GM06990 (cell line): ENCODE measurements around the gene MFSD6.

Experiments
- DNase-seq: peaks from one replicate; pipeline ENCODE4 v3.0.0-alpha.2; 2011; ENCODE audit not compliant: insufficient read length; ENCODE audit errors: extremely low read depth
- H3K27me3 ChIP-seq: replicated peaks from 2 replicates; pipeline ENCODE4 v1.6.0; 2011; ENCODE audit warnings: low read length; ENCODE audit not compliant: control insufficient read depth, insufficient read depth
- H3K36me3 ChIP-seq: 2 replicates; pipeline ENCODE4 v1.5.1; 2011; ENCODE audit warnings: low read length; ENCODE audit not compliant: control insufficient read depth, insufficient read depth
- H3K4me3 ChIP-seq: replicated peaks from 2 replicates; pipeline ENCODE4 v1.5.1; 2011; ENCODE audit warnings: low read depth, mild to moderate bottlenecking, control low read depth, low read length
- TF ChIP-seq, protein P1 (sequence below): IDR thresholded peaks from 2 replicates; pipeline ENCODE4 v1.5.1; 2011; ENCODE audit warnings: low read length, control low read depth, mild to moderate bottlenecking, inconsistent platforms; ENCODE audit not compliant: insufficient read depth, poor library complexity, severe bottlenecking

MFSD6 gene

GRCh38 chr2:190444976-190445375 is 36.8 kb downstream of the MFSD6 start:
- TF ChIP-seq, protein P1, sequence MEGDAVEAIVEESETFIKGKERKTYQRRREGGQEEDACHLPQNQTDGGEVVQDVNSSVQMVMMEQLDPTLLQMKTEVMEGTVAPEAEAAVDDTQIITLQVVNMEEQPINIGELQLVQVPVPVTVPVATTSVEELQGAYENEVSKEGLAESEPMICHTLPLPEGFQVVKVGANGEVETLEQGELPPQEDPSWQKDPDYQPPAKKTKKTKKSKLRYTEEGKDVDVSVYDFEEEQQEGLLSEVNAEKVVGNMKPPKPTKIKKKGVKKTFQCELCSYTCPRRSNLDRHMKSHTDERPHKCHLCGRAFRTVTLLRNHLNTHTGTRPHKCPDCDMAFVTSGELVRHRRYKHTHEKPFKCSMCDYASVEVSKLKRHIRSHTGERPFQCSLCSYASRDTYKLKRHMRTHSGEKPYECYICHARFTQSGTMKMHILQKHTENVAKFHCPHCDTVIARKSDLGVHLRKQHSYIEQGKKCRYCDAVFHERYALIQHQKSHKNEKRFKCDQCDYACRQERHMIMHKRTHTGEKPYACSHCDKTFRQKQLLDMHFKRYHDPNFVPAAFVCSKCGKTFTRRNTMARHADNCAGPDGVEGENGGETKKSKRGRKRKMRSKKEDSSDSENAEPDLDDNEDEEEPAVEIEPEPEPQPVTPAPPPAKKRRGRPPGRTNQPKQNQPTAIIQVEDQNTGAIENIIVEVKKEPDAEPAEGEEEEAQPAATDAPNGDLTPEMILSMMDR = no peak
- no peak for DNase-seq
- H3K27me3 ChIP-seq = no peaks in the 10 kb centered on the region

GRCh38 chr2:190446193-190446592 is 38.0 kb downstream of the MFSD6 start:
- Histone ChIP-seq H3K4me3 (no peak overlapping the region), H3K27me3 (no peaks in the 10 kb centered on the region), H3K36me3 (no peaks in the 10 kb centered on the region)
- DNase-seq = no peak
- TF ChIP-seq, protein P1 = no peak

More at GRCh38 chr2:190444976-190445375, 36.8 kb downstream of the MFSD6 start:
- Histone ChIP-seq H3K4me3 (no peak overlapping the region), H3K36me3 (no peaks in the 10 kb centered on the region)

GRCh38 chr2:190446750-190447516 is 38.8 kb downstream of the MFSD6 start:
- TF ChIP-seq, protein P1 = no peak
- DNase-seq = no peak
- Histone ChIP-seq H3K36me3 (no peaks in the 10 kb centered on the region), H3K27me3 (no peaks in the 10 kb centered on the region), H3K4me3 (no peak overlapping the region)

- TF ChIP-seq, protein P1 = no peak
- Histone ChIP-seq H3K4me3 (no peak overlapping the region), H3K36me3 (no peaks in the 10 kb centered on the region), H3K27me3 (no peaks in the 10 kb centered on the region)
- no peak for DNase-seq
Observed at GRCh38 chr2:190447766-190448165, 39.6 kb downstream of the MFSD6 start.

DNA sequence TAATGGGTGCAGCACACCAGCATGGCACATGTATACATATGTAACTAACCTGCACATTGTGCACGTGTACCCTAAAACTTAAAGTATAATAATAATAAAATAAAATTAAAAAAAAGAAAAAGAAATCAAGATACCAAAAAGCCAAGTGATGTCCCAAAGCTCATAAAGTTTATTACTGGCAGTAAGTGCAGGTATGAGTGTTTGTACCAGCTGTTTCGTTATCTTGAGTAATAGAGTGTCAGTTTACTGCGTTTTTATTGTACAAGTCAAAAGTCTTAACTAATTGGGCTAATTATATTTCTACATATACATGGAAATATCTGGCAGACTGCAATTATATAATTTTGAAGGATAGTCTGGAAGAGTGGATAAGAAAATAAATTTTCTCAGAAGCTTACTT is 41.8 kb downstream of the MFSD6 start:
- Histone ChIP-seq H3K27me3 (no peaks in the 10 kb centered on the region), H3K4me3 (no peak overlapping the region), H3K36me3 (no peaks in the 10 kb centered on the region)
- TF ChIP-seq, protein P1 = no peak
- DNase-seq = no peak
